B cell (primary cell): ENCODE measurements around the gene MRPL10.

Source experiments
- EZH2 ChIP-seq: IDR thresholded peaks from 2 replicates; pipeline ENCODE4 v1.6.1; 2012; ENCODE audit warnings: borderline replicate concordance, low read depth, mild to moderate bottlenecking, moderate library complexity, low read length; ENCODE audit not compliant: insufficient read depth, poor library complexity, severe bottlenecking
- TF ChIP-seq, protein P1 (sequence below): fragments of 200-600 bp; IDR thresholded peaks from one replicate; pipeline ENCODE4 v1.8.0; 2022; ENCODE audit warnings: antibody characterized with exemption, mild to moderate bottlenecking

DNA sequence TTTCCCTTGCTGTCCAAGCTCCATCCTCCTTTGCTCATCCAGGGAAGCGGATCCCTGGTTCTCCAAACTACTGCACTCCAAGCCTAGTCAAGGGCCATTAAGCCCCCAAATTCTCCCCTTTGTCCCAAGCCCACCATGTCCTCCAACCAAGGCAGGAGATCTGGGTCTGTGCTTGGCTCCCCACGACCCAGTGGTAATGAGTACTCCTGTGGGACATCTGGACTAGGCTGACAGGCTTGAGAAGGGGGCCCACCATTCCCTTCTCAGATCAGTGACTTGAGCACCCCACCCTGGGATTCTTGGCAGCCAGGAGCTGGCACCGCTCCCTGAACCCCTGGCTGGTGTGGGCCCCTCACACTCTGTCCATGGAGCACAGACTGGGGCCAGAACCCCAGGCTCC is 26.9 kb downstream of the MRPL10 start:
- TF ChIP-seq, protein P1, sequence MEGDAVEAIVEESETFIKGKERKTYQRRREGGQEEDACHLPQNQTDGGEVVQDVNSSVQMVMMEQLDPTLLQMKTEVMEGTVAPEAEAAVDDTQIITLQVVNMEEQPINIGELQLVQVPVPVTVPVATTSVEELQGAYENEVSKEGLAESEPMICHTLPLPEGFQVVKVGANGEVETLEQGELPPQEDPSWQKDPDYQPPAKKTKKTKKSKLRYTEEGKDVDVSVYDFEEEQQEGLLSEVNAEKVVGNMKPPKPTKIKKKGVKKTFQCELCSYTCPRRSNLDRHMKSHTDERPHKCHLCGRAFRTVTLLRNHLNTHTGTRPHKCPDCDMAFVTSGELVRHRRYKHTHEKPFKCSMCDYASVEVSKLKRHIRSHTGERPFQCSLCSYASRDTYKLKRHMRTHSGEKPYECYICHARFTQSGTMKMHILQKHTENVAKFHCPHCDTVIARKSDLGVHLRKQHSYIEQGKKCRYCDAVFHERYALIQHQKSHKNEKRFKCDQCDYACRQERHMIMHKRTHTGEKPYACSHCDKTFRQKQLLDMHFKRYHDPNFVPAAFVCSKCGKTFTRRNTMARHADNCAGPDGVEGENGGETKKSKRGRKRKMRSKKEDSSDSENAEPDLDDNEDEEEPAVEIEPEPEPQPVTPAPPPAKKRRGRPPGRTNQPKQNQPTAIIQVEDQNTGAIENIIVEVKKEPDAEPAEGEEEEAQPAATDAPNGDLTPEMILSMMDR, result no peak
- TF ChIP-seq EZH2, result no peak
